GF-D8 (cell line): ENCODE results near the gene EIF5A2.

Source experiments
- DNase-seq: peaks from one replicate; lab custom pipeline; 2025; lab: John Stamatoyannopoulos, UW

The EIF5A2 gene

GRCh38 chr3:170852324-170852723 is 56.1 kb downstream of the EIF5A2 start:
- DNase-seq: no peak

GRCh38 chr3:170848292-170848917 is 60.0 kb downstream of the EIF5A2 start:
- no peak for DNase-seq

- DNase-seq: no peak
Measured at GRCh38 chr3:170844377-170844776, 64.1 kb downstream of the EIF5A2 start.

- no peak for DNase-seq
Measured at GRCh38 chr3:170840291-170840859, 68.1 kb downstream of the EIF5A2 start.

- no peak for DNase-seq
Measured at GRCh38 chr3:170839518-170840100, 68.8 kb downstream of the EIF5A2 start.
